Mesenchymal stem cell (in vitro differentiated cells and primary cell): ENCODE measurements around the gene BCL2L11.

Experiments used
- DNase-seq: peaks from one replicate; pipeline ENCODE4 v3.0.0-alpha.2; 2013
- H2AFZ ChIP-seq: one replicate; pipeline ENCODE4 v1.6.1; 2013; ENCODE audit warnings: low read depth, mild to moderate bottlenecking, control low read depth, inconsistent platforms, low read length, moderate library complexity
- H2AK5ac ChIP-seq: 2 replicates; pipeline ENCODE4 v1.6.1; 2013; ENCODE audit warnings: low read length, moderate library complexity, mild to moderate bottlenecking, inconsistent platforms; ENCODE audit not compliant: severe bottlenecking
- H2BK120ac ChIP-seq: one replicate; pipeline ENCODE4 v1.6.1; 2013; ENCODE audit warnings: low read depth, mild to moderate bottlenecking, inconsistent platforms, low read length, moderate library complexity
- H2BK12ac ChIP-seq, 2 experiments: one replicate each; pipeline ENCODE4 v1.6.1; 2013; ENCODE audit warnings: inconsistent platforms in 2 of 2, low read length in 2 of 2, mild to moderate bottlenecking in 2 of 2, moderate library complexity in 2 of 2, control low read depth in 1 of 2
- H2BK15ac ChIP-seq: one replicate; pipeline ENCODE4 v1.6.1; 2013; ENCODE audit warnings: mild to moderate bottlenecking, low read depth, inconsistent platforms; ENCODE audit not compliant: poor library complexity, severe bottlenecking
- H2BK5ac ChIP-seq: 2 replicates; pipeline ENCODE4 v1.6.1; 2013; ENCODE audit warnings: low read depth, mild to moderate bottlenecking, low read length, control low read depth, inconsistent platforms; ENCODE audit not compliant: poor library complexity, severe bottlenecking
- H3K14ac ChIP-seq, 2 experiments: one replicate each; pipeline ENCODE4 v1.6.1; 2013; ENCODE audit warnings: inconsistent platforms in 2 of 2, low read length in 2 of 2, control low read depth in 1 of 2, mild to moderate bottlenecking in 1 of 2, moderate library complexity in 1 of 2
- H3K18ac ChIP-seq, 2 experiments: one replicate each; pipeline ENCODE4 v1.6.1; 2013; ENCODE audit warnings: inconsistent platforms in 2 of 2, low read length in 2 of 2, control low read depth in 1 of 2, low read depth in 1 of 2, mild to moderate bottlenecking in 1 of 2
- H3K23ac ChIP-seq, 2 experiments: one replicate each; pipeline ENCODE4 v1.6.1; 2013; ENCODE audit warnings: inconsistent platforms in 2 of 2, low read length in 2 of 2, mild to moderate bottlenecking in 2 of 2, moderate library complexity in 2 of 2, control low read depth in 1 of 2
- H3K27ac ChIP-seq: 2 replicates; pipeline ENCODE4 v1.5.1; 2013; ENCODE audit warnings: mild to moderate bottlenecking, moderate library complexity, low read length, control low read depth, inconsistent platforms; ENCODE audit not compliant: poor library complexity, severe bottlenecking
- H3K27me3 ChIP-seq, 2 experiments: 2 replicates each; pipeline versions ENCODE4 v1.6.1 to v1.7.0; 2013; ENCODE audit warnings: low read length in 2 of 2, mild to moderate bottlenecking in 2 of 2, moderate library complexity in 2 of 2, control low read depth in 1 of 2, inconsistent platforms in 1 of 2; ENCODE audit not compliant: control insufficient read depth in 1 of 2, insufficient read depth in 1 of 2
- H3K36me3 ChIP-seq, 2 experiments: 2 replicates each; pipeline versions ENCODE4 v1.6.1 to v1.7.0; 2013; ENCODE audit warnings: low read length in 2 of 2, control low read depth in 1 of 2, inconsistent platforms in 1 of 2, low read depth in 1 of 2, mild to moderate bottlenecking in 1 of 2; ENCODE audit not compliant: insufficient read depth in 2 of 2, control insufficient read depth in 1 of 2
- H3K4ac ChIP-seq, 2 experiments: one replicate each; pipeline ENCODE4 v1.6.1; 2013; ENCODE audit warnings: inconsistent platforms in 2 of 2, low read length in 2 of 2, mild to moderate bottlenecking in 2 of 2, moderate library complexity in 2 of 2, control low read depth in 1 of 2, low read depth in 1 of 2
- H3K4me1 ChIP-seq: 2 replicates; pipeline ENCODE4 v1.6.1; 2013; ENCODE audit warnings: low read depth, low read length, control low read depth; ENCODE audit not compliant: control insufficient read depth, insufficient read depth
- H3K4me2 ChIP-seq: 2 replicates; pipeline ENCODE4 v1.6.1; 2013; ENCODE audit warnings: low read length, mild to moderate bottlenecking, inconsistent platforms; ENCODE audit not compliant: poor library complexity, severe bottlenecking
- H3K4me3 ChIP-seq, 2 experiments: 2 replicates each; pipeline versions ENCODE4 v1.5.1 to v1.7.0; 2013; ENCODE audit warnings: low read length in 2 of 2, mild to moderate bottlenecking in 2 of 2, control low read depth in 1 of 2, low read depth in 1 of 2; ENCODE audit not compliant: insufficient read depth in 1 of 2
- H3K79me1 ChIP-seq: replicated peaks from 2 replicates; pipeline ENCODE4 v1.6.1; 2013; ENCODE audit warnings: mild to moderate bottlenecking, control low read depth, low read length, inconsistent platforms; ENCODE audit not compliant: poor library complexity, severe bottlenecking
- H3K9ac ChIP-seq: 2 replicates; pipeline ENCODE4 v1.7.0; 2013; ENCODE audit warnings: mild to moderate bottlenecking, low read length, moderate library complexity
- H3K9me3 ChIP-seq: 2 replicates; pipeline ENCODE4 v1.7.0; 2013; ENCODE audit warnings: mild to moderate bottlenecking, low read length; ENCODE audit not compliant: control insufficient read depth
- H4K8ac ChIP-seq: one replicate; pipeline ENCODE4 v1.6.1; 2013; ENCODE audit warnings: inconsistent platforms, mild to moderate bottlenecking, low read length, moderate library complexity
- H4K91ac ChIP-seq: one replicate; pipeline ENCODE4 v1.6.1; 2013; ENCODE audit warnings: mild to moderate bottlenecking, low read length, inconsistent platforms
- WGBS: methylation state at CpG from one replicate; pipeline ENCODE4 v1.1.7; 2013; ENCODE audit warnings: mixed read lengths; 5-methylcytosine and 5-hydroxymethylcytosine counted together

BCL2L11 gene

DNA sequence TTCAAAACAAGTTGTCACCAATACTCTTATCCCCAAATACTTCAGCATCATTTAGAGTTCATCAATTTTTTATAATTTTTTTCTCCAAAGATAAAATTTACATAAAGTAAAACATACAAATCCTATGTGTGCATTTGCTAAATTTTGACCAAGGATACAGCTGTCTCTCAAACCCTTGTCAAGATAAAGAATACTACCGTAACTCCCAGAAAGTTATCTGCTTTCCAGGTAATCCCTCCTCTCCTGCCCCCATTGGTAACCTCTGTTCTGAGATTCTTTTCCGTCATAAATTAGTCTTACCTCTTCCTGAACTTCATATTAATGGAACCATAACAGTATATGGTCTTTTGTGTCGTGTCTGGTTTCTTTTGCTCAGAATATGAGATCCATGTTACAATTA, 49.2 kb downstream of the BCL2L11 start:
- peaks cover 16% of the 10 kb centered on the region for H3K4me1 ChIP-seq
- no peak overlapping the region for H4K91ac ChIP-seq
- no peaks in the 10 kb centered on the region for H3K9me3 ChIP-seq
- peaks cover 0 to 11% of the 10 kb centered on the region in 2 experiments for H3K36me3 ChIP-seq
- H3K79me1 ChIP-seq: peaks cover 7% of the 10 kb centered on the region
- no peak for DNase-seq
- H3K9ac ChIP-seq: no peak overlapping the region
- no peak overlapping the region for H3K4me3 ChIP-seq
- H3K4me2 ChIP-seq: no peak overlapping the region
- H3K4ac ChIP-seq: no peak overlapping the region
- no peak overlapping the region for H2BK120ac ChIP-seq
- H3K14ac ChIP-seq: no peak overlapping the region
- H2BK12ac ChIP-seq: no peak overlapping the region
- H3K18ac ChIP-seq: no peak overlapping the region
- H4K8ac ChIP-seq: no peak overlapping the region
- no peak overlapping the region for H2AFZ ChIP-seq
- no peak overlapping the region for H2BK5ac ChIP-seq
- no peaks in the 10 kb centered on the region for H3K27me3 ChIP-seq
- H3K27ac ChIP-seq: no peak overlapping the region
- no peak overlapping the region for H3K23ac ChIP-seq
- H2AK5ac ChIP-seq: no peak overlapping the region
- WGBS: 95% methylated on average over 1 of the region's 3 CpGs
- H2BK15ac ChIP-seq: no peak overlapping the region

DNA sequence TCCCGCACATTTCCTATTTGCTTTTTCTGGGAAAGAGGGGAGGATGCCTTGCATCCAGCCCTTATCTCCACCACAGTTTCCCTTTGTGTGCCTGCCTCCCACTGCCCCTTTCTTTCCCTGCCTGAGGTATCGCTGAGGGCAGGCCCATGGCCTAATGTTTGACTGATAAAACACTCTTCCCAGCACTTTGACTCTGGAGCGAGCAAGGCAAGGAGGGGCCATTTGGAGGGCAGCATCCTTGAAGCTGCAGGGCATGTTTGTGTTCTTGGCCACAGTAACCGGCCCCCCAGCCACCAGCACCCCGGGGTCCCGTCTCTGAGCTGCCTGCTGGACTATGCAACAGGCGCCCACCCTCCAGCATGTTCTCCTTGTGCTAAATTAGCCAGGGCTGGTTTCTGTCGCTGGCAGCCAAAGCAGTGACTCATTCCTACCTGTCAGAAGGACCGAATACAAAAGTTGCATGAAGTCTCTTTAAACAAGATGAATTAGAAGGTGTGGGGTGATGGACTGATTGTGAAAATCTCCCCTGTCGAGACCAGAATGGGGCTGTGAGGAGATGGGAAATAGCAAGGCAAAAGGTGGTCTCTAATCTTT, 50.7 kb downstream of the BCL2L11 start:
- Histone ChIP-seq H3K4me3 (no peak overlapping the region), H3K4me2 (no peak overlapping the region), H2AK5ac (no peak overlapping the region), H2BK12ac (no peak overlapping the region), H3K79me1 (peaks cover 2% of the 10 kb centered on the region), H2AFZ (no peak overlapping the region), H4K91ac (no peak overlapping the region), H3K27ac (no peak overlapping the region), H3K18ac (no peak overlapping the region), H3K4ac (no peak overlapping the region), H3K36me3 (no peaks in the 10 kb centered on the region), H4K8ac (peak overlapping the region; percentile 6), H2BK15ac (no peak overlapping the region), H3K9me3 (no peaks in the 10 kb centered on the region), H3K27me3 (no peaks in the 10 kb centered on the region), H2BK5ac (no peak overlapping the region), H3K14ac (no peak overlapping the region), H2BK120ac (no peak overlapping the region), H3K4me1 (peaks cover 15% of the 10 kb centered on the region), H3K23ac (peak overlapping the region in 1 of 2 experiments; percentile 20), H3K9ac (no peak overlapping the region)
- 85% methylated on average over 10 of the region's 10 CpGs for WGBS
- DNase-seq: no peak

DNA sequence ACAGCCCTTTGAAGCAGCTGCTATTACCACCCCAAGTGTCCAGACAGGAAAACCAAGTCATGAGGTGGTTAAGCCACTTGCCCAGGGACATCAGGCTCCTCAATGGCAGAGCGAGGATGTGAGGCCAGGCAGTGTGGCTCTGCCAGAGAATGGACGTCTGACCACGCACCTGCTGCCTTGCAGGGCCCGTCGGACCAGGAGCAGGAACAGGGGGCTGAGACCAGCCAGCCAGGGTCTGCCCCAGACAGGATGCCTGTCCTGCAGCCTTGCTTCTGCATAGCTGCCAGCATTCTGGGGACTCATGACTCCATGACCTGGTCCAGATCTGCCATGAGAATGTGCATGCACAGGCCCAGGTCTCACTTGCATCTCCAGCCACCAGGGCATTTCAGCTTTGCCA, 52.0 kb downstream of the BCL2L11 start:
- no peak for DNase-seq
- Histone ChIP-seq H2AK5ac (no peak overlapping the region), H4K8ac (no peak overlapping the region), H3K18ac (no peak overlapping the region), H3K27ac (no peak overlapping the region), H3K36me3 (no peaks in the 10 kb centered on the region), H3K9me3 (no peaks in the 10 kb centered on the region), H2BK5ac (no peak overlapping the region), H3K79me1 (peaks cover under 1% of the 10 kb centered on the region), H3K9ac (no peak overlapping the region), H4K91ac (peak overlapping the region; percentile 1), H2BK120ac (no peak overlapping the region), H3K4me1 (peaks cover 13% of the 10 kb centered on the region), H3K4me2 (no peak overlapping the region), H3K27me3 (no peaks in the 10 kb centered on the region), H2AFZ (no peak overlapping the region), H2BK12ac (no peak overlapping the region), H2BK15ac (no peak overlapping the region), H3K14ac (peak overlapping the region in 1 of 2 experiments; percentile 73), H3K23ac (no peak overlapping the region), H3K4me3 (no peak overlapping the region), H3K4ac (no peak overlapping the region)
- 93% methylated on average over 5 of the region's 5 CpGs for WGBS

DNA sequence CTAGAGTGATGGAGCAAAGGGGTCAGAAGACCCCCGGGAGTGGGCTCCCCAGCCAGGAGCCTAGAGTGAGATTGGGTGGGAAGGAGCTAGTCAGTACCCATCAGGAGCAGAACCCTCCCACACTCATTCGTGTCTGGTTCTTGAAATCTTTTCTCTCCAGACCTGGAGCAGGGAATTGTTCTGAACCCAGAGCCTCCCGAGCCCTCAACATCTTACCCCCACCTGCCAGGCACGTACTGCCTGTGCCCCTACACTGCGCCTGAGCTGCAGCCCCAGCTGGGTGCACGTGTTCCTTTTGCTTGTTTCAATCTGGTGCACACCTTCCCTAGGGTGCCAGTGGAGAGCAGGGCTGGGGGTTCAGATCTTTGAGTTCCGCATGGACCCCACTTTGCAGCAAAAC, 52.6 kb downstream of the BCL2L11 start:
- H2BK12ac ChIP-seq: no peak overlapping the region
- no peak overlapping the region for H3K4me3 ChIP-seq
- H3K9ac ChIP-seq: no peak overlapping the region
- DNase-seq: no peak
- no peak overlapping the region for H2BK120ac ChIP-seq
- WGBS: 86% methylated on average over 7 of the region's 7 CpGs
- H3K79me1 ChIP-seq: no peaks in the 10 kb centered on the region
- H3K36me3 ChIP-seq: no peaks in the 10 kb centered on the region
- peaks cover 0 to 2% of the 10 kb centered on the region in 2 experiments for H3K27me3 ChIP-seq
- no peak overlapping the region for H2BK5ac ChIP-seq
- no peaks in the 10 kb centered on the region for H3K9me3 ChIP-seq
- H3K18ac ChIP-seq: no peak overlapping the region
- no peak overlapping the region for H4K91ac ChIP-seq
- no peak overlapping the region for H3K27ac ChIP-seq
- no peak overlapping the region for H3K4me2 ChIP-seq
- H4K8ac ChIP-seq: no peak overlapping the region
- H2AK5ac ChIP-seq: no peak overlapping the region
- no peak overlapping the region for H3K14ac ChIP-seq
- H2AFZ ChIP-seq: no peak overlapping the region
- H2BK15ac ChIP-seq: no peak overlapping the region
- no peak overlapping the region for H3K23ac ChIP-seq
- H3K4ac ChIP-seq: no peak overlapping the region
- H3K4me1 ChIP-seq: peaks cover 13% of the 10 kb centered on the region
